ENCODE results near the gene PDS5B. TPM values are rescaled to one million over a fixed set of nuclear protein-coding genes. Genes with fewer than 3 reads are reported as not detected.

Gene PDS5B
- total and polyA plus RNA-seq, 9 of the 15 experiments (the other 6 are each of a cell fraction or from before 2014, with no cell fraction given): 6.2 to 23.7 (median 13.1) TPM

DNA sequence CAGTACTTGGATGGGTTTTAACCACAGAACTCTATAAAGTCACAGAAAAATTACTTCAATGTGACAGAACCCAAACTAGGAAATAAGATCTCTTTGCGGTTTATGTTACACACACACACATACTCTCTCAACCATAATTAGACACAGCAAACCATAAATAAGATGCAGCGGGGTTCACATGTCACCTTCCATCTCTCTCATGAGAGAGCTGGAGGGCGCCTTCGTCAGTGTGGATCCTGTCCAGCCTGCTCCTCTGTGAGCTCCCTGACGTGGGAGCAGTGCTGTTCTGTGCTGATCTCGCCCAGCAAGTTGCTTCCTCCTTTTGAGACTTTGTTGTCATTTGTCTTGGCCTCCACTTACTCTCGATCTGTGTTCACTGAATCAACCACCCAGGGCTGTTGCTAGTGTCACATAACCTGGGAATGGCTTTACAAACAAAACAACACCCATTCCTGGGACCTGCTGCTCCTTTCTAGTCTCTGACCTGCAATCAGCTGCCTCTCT is 225.1 kb downstream of the PDS5B start (continued):
- no peak for TF ChIP-seq ETV1 (tag; conservative IDR thresholded peaks at IDR 0.05; ENCODE audit: low read depth)
- TF ChIP-seq HNRNPH1 (optimal IDR thresholded peaks at IDR 0.05; ENCODE audit: low read depth, low read length): no peak
- no peak for TF ChIP-seq ZNF76 (CRISPR knock-in tag; IDR thresholded peaks at IDR 0.05; ENCODE audit: borderline replicate concordance)
- TF ChIP-seq, protein P1, sequence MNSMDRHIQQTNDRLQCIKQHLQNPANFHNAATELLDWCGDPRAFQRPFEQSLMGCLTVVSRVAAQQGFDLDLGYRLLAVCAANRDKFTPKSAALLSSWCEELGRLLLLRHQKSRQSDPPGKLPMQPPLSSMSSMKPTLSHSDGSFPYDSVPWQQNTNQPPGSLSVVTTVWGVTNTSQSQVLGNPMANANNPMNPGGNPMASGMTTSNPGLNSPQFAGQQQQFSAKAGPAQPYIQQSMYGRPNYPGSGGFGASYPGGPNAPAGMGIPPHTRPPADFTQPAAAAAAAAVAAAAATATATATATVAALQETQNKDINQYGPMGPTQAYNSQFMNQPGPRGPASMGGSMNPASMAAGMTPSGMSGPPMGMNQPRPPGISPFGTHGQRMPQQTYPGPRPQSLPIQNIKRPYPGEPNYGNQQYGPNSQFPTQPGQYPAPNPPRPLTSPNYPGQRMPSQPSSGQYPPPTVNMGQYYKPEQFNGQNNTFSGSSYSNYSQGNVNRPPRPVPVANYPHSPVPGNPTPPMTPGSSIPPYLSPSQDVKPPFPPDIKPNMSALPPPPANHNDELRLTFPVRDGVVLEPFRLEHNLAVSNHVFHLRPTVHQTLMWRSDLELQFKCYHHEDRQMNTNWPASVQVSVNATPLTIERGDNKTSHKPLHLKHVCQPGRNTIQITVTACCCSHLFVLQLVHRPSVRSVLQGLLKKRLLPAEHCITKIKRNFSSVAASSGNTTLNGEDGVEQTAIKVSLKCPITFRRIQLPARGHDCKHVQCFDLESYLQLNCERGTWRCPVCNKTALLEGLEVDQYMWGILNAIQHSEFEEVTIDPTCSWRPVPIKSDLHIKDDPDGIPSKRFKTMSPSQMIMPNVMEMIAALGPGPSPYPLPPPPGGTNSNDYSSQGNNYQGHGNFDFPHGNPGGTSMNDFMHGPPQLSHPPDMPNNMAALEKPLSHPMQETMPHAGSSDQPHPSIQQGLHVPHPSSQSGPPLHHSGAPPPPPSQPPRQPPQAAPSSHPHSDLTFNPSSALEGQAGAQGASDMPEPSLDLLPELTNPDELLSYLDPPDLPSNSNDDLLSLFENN (IDR thresholded peaks at IDR 0.05; ENCODE audit: low read depth in 2 of 2, low read length in 2 of 2): no peak
- TF ChIP-seq MEIS2 (IDR thresholded peaks at IDR 0.05; ENCODE audit: partially characterized antibody): no peak
- no peak for TF ChIP-seq HNRNPLL (IDR thresholded peaks at IDR 0.05; ENCODE audit: low read depth, low read length, poor library complexity, severe bottlenecking)
- TF ChIP-seq HOXB6 (CRISPR knock-in tag; IDR thresholded peaks at IDR 0.05; ENCODE audit: borderline replicate concordance): no peak
- TF ChIP-seq, protein P2, sequence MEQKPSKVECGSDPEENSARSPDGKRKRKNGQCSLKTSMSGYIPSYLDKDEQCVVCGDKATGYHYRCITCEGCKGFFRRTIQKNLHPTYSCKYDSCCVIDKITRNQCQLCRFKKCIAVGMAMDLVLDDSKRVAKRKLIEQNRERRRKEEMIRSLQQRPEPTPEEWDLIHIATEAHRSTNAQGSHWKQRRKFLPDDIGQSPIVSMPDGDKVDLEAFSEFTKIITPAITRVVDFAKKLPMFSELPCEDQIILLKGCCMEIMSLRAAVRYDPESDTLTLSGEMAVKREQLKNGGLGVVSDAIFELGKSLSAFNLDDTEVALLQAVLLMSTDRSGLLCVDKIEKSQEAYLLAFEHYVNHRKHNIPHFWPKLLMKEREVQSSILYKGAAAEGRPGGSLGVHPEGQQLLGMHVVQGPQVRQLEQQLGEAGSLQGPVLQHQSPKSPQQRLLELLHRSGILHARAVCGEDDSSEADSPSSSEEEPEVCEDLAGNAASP (IDR thresholded peaks at IDR 0.05): no peak
